BJ (cell line): Measurements from ENCODE around the gene NUDCD3. TPM values are rescaled to one million over a fixed set of nuclear protein-coding genes. Genes with fewer than 3 reads are reported as not detected.

Experiments used
- CTCF ChIA-PET: fragments of 350-600 bp; formaldehyde crosslinking; extraction: SDS; loops from one replicate; lab custom pipeline; 2021; ENCODE audit warnings: antibody characterized with exemption, inconsistent platforms; lab: Yijun Ruan, JAX
- POLR2A ChIA-PET: fragments of 300-600 bp; sonication (Branson Sonifier 250); formaldehyde crosslinking; extraction: SDS; loops from one replicate; lab custom pipeline; 2021; ENCODE audit warnings: antibody characterized with exemption; lab: Charles Lee
- DNase-seq: peaks from one replicate; pipeline ENCODE4 v3.0.0-alpha.2; 2011; ENCODE audit warnings: low read depth
- H3K27me3 ChIP-seq: 2 replicates; pipeline ENCODE4 v1.6.0; 2011; ENCODE audit warnings: low read length; ENCODE audit not compliant: control insufficient read depth, insufficient read depth
- H3K36me3 ChIP-seq: 2 replicates; pipeline ENCODE4 v1.5.1; 2011; ENCODE audit warnings: low read length; ENCODE audit not compliant: control insufficient read depth, insufficient read depth
- H3K4me3 ChIP-seq: 2 replicates; pipeline ENCODE4 v1.5.1; 2011; ENCODE audit warnings: low read depth, mild to moderate bottlenecking, control low read depth, low read length
- polyA plus RNA-seq: library from polyadenylated mRNA; depleted of rRNA; stranded (reverse); fragments of >200 nt; gene quantifications from 2 replicates; pipeline ENCODE4 v1.2.3, GENCODE V29; 2011
- TF ChIP-seq, protein P1 (sequence below): IDR thresholded peaks from 2 replicates; pipeline ENCODE4 v1.5.1; 2011; ENCODE audit warnings: low read depth, mild to moderate bottlenecking, control low read depth, inconsistent platforms, low read length, moderate library complexity; ENCODE audit not compliant: insufficient read depth

The NUDCD3 gene
- polyA plus RNA-seq, 1 experiment, result 82.8 TPM

DNA sequence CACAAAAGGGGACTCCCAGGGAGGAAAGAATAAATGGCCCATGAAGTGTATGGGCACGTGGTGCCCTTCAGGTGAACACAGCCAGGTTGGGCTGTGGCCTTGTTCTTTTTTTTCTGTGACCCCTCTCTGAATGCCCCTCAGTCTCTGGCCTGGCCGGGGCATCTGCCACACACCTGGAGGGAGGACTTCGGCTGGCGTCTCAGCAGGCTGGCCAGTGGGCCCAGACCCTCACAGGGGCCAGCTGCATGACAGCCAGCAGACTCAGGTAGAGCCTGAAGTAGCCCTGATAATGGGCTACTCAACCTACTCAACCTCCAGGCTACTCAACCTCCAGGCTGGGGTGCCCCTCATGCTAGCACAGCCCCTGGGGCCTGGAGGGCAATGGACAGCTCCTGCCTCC, 155.3 kb downstream of the NUDCD3 start:
- Histone ChIP-seq H3K36me3 (no peaks in the 10 kb centered on the region), H3K27me3 (peaks cover 13% of the 10 kb centered on the region), H3K4me3 (no peak overlapping the region)
- TF ChIP-seq, protein P1, sequence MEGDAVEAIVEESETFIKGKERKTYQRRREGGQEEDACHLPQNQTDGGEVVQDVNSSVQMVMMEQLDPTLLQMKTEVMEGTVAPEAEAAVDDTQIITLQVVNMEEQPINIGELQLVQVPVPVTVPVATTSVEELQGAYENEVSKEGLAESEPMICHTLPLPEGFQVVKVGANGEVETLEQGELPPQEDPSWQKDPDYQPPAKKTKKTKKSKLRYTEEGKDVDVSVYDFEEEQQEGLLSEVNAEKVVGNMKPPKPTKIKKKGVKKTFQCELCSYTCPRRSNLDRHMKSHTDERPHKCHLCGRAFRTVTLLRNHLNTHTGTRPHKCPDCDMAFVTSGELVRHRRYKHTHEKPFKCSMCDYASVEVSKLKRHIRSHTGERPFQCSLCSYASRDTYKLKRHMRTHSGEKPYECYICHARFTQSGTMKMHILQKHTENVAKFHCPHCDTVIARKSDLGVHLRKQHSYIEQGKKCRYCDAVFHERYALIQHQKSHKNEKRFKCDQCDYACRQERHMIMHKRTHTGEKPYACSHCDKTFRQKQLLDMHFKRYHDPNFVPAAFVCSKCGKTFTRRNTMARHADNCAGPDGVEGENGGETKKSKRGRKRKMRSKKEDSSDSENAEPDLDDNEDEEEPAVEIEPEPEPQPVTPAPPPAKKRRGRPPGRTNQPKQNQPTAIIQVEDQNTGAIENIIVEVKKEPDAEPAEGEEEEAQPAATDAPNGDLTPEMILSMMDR, result no peak
- CTCF ChIA-PET, result no interaction called here
- POLR2A ChIA-PET, result no interaction called here
- DNase-seq, result no peak

DNA sequence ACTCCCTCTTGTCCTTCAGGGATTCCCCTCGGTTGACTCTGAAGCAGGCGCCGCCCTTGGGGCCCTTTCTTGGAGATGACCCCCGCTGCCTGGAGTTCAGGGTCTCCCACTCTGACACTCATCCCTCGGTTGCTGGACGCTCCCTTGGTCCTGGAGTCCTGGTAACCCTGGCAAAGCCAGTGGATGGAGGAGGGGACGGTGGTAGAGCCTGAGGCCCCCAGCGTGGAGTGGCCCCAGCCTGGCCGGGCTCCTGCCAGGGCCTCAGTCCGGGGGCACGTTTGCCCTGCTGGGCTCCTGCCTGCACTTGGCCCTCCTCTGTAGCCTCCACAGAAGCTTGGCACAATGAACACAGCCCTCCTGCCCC, 155.7 kb downstream of the NUDCD3 start:
- Histone ChIP-seq H3K36me3 (no peaks in the 10 kb centered on the region), H3K27me3 (peaks cover 14% of the 10 kb centered on the region), H3K4me3 (no peak overlapping the region)
- ChIA-PET POLR2A (no interaction called here), CTCF (no interaction called here)
- TF ChIP-seq, protein P1, result no peak
- DNase-seq, result no peak

DNA sequence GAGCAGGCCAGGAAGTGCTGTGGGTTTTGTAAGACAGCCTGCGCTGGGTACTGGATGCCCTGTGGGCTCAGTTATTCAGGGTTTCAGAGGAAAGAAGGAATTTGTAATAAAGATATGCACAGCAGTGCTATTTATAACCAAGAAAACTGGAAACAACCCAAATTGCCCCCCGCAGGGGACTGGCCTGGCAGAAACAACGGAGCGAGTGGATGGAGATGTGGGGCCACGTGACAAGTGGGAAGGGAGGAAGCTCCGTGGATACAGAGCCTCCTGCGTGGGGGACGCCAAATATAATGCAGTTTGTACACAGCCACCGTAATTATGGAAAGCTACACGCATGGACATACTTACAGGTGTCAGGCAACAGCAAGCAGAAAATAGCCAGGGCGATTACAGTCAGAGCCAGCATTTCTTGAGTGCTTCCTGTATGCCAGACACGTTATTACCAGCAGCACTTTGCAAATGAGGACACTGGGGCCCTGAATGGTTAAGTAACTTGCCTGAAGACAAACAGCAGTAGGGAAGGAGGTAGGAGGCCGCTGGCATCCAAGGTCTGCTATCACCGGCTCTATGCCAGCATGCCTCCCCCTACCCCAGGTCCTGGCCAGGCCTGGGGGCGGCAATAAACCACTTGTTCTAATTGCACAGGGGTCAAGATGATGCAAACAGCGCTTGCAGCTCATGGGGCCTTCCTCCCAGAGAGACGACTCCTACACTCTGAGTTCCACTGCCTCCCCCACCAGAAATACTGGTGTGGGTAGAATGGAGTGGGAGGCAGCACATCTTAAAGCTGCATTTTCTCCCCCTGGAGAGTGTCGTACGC, 156.3 kb downstream of the NUDCD3 start:
- CTCF ChIA-PET, result no interaction called here

DNA sequence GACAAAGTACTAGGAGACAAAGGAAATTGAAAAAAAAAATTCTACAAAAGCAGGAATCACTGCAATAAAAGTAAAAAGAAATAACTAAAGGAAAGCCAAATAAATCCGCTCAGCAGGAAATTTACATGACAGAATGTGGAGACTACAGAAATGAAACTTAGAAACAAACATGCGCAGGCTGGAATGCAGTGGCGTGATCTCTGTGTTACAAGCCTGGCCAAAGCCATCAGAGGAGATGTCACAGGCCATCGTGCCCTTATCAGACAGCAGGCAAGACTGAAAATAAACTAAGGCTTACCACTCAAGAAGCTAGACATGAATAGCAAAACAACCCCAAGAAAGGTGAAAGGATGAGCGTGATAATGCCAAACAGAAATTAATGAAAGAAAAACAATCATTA, 158.8 kb downstream of the NUDCD3 start:
- no peak overlapping the region for H3K4me3 ChIP-seq
- no peaks in the 10 kb centered on the region for H3K36me3 ChIP-seq
- ChIA-PET CTCF (no interaction called here), POLR2A (no interaction called here)
- TF ChIP-seq, protein P1, result no peak
- H3K27me3 ChIP-seq, result peaks cover 20% of the 10 kb centered on the region
- DNase-seq, result no peak

More for the DNA sequence above, 156.3 kb downstream of the NUDCD3 start:
- TF ChIP-seq, protein P1, result no peak
- no peaks in the 10 kb centered on the region for H3K36me3 ChIP-seq
- POLR2A ChIA-PET, result no interaction called here
- H3K4me3 ChIP-seq, result no peak overlapping the region
- no peak for DNase-seq
- H3K27me3 ChIP-seq, result peaks cover 17% of the 10 kb centered on the region

DNA sequence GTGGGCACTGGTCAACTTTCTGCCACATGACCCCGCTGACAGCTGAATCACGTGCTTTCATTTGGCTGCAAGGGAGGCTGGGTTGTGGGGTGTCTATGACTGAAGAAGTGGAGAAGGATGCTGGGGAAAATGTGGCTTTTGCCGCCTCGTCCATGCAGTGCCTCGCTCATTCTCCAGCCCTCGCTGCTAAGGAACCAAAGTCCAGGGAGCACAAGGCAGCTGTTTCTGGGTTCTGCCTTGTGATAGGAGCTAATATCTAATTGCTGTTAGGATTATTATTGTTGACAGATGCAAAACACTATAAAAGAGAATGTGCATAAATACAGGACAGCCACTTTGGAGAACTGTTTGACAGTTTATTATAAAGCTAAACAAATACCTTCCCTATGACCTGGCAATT, 160.1 kb downstream of the NUDCD3 start:
- H3K4me3 ChIP-seq, result no peak overlapping the region
- H3K27me3 ChIP-seq, result peaks cover 24% of the 10 kb centered on the region
- no peak for DNase-seq
- TF ChIP-seq, protein P1, result no peak
- POLR2A ChIA-PET, result no interaction called here
- H3K36me3 ChIP-seq, result no peaks in the 10 kb centered on the region
- CTCF ChIA-PET, result interaction anchor here (0.8 kb wide), 1 partner anchor 204 kb away, joined by 3 read pairs; no protein-coding TSS in a partner anchor
